HTERT RPE-1 (cell line): ENCODE data around the gene MARCHF11.

Experiments used
- in situ Hi-C: fragments of 300-500 bp; cut with MboI; formaldehyde crosslinking; loops from 4 replicates; pipeline ENCODE4 v1.14.3; 2020; ENCODE audit warnings: low sequenced_read_pairs

Gene MARCHF11

DNA sequence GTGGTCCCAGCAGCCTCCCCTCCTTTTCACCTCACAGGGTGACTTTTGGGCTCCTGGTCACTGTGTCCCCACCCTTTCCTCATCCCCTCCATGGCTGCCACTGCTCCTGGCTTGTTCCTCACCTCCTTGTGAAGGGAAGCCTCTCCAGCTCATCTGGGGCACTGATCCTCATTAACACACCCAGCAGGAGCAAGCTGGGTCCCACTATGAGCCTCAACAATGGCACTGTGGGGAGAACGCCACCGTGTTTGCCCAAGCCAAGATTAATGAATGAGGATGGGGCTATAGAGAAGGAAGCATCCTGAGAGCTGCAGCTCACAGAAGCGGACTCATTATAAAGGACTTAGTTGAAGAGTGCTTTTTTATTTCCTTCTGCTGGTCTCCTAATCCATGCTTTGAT lies 118.4 kb downstream of the MARCHF11 start:
- in situ Hi-C loops, result no loop called here

DNA sequence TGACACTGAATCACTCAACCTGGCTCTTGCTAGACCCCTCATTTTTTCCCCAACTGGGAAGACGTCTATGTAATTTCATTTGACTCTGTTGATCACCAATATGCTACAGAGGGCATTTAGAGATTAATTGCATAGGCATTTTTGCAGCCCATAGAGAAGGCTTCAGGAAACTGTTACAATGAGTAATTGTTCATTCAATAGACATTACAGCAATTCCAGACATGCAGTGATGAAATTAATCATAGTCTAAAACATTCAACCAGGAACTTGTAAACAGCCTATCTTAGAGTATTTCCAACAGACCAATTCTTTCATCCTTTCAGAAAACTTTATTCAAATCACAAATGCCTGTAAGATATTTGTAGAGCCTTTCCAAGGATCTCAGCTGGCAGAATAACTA lies 122.3 kb downstream of the MARCHF11 start:
- in situ Hi-C loops, result no loop called here

DNA sequence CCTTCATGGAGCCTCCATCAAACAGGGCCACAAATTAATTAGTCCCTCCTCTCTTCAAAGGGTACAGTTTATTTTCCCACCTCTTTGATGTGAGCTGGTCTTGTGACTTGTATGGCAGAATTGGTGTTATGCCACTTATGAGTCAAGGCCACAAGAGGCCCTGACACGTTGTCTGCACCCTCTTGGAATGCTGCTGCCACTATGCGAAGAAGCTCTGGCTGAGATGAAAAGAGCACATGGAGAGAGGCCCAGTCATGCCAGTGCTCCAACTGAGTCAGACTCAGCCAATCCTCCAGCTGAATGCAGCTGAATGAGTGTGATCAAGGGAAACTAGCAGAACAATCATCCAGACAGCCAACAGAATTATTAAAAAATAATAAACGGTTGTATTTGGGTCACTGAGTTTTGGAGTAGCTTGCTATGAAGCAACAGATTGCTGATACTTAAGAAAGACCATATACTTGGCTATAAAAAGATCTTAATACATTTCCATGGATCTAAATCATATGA lies 128.3 kb downstream of the MARCHF11 start:
- in situ Hi-C loops, result no loop called here

DNA sequence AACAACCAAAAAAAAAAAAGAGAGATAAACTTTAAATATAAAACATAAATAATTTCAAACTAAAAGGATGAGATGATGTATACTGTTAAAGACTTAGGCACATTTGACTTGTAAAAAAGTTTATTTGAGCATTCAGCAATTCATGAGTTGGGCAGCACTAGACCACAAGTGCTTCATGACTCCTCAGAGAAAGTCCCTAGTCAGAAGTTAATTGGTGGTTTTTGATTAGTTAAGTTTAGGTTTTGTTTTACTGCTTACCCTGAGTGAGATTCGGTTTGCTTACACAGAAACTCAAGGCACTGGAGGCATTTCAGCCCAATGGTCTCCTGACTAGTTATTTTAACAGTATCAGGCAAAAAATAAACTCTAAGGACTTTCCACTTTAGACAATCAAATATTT lies 129.2 kb downstream of the MARCHF11 start:
- in situ Hi-C loops, result no loop called here

DNA sequence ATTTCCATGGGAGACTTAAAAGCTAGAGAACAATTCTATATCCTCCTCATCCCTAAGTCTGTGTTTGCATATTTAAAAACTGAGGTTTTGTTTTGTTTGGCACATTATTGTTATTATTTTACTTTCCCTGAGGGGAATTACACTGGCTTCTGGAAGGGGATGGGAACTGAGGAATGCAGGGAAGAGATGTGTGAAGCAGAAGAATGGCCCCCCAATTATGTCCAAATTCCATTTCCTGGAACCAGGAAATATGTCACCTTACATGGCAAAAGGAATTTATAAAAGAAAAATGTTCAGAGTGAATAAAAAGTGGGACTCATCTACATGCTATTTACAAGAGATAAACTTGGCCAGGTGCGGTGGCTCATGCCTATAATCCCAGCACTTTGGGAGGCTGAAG lies 129.8 kb downstream of the MARCHF11 start:
- in situ Hi-C loops, result no loop called here

DNA sequence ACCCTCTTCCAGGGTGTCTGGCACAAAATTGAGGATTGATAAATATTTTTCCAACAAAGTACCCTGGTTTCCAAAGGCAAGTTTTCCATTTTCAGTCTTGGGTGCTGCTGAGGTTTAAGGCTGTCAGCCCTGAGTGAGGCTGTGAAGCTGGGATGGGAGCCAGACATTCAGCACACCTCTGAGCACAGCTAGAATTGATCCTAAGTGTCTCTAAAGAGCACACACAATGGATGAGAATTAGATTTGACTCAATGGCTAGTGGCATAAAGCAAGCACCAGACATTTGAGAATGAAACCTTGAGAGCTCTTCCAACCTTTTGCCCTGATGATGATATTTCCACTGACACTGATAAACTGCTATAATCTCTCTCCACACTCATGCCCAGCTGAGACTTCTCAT lies 131.5 kb downstream of the MARCHF11 start:
- in situ Hi-C loops, result no loop called here

DNA sequence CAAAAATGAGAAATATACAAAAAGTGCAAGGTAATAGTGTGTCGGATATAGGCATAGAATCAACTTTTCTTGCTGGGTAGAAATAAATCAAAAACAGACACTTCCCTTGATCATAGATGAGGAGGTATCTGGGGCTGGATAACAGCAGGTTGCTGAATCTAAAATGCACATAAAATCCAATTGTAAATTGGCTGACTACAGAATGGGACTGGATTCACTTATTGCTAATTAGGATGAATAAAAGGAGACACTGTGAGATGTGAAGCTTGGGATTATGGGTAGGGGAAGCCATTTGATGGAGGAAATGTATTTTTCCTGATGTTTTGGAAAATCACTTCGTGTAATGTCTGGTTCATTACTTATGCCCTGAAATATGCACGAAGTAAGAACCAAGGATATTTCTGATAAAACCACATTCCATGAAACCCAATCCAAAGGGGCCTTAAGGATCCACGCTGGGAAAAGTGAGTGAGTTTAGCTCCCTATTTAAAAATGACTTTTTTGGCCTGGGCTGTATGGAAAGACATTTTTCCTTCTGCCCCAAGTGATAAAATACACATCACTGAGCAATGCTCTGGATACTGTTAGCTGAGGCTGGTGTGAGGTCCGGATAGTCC lies 136.1 kb downstream of the MARCHF11 start:
- in situ Hi-C loops, result no loop called here

DNA sequence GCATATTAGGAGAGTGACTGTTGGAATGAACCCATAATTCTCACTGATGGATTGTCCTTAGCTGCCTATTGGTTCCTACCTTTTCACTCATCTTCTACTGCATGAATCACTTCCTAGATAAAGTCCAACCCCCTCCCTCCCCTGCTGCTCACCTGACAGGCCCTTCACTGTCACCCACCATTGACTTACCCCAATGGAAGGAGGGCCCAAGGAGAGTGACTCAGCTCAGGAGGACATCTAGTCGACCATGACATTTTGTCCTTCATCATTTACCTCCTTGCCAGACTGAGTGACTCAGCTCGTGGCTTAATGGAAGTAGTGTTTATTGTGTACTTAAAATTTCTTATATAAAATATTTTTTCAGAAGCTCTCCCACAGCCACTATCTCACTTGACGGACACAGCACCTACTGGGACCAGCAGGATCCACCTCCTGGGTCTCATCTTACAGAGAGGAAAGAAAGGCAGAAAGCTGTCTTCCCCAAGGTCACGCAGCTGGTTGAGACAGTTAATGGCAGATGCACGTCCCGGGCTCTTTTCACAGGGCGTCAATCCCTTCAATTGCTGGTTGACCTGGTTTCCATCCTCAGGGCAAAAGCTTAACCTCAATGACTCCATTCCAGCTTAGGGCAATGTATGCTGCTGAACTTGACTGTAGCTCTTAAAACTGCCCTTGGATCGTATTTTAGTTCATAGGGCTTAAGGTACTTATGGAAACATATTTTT lies 142.3 kb downstream of the MARCHF11 start:
- in situ Hi-C loops, result no loop called here

DNA sequence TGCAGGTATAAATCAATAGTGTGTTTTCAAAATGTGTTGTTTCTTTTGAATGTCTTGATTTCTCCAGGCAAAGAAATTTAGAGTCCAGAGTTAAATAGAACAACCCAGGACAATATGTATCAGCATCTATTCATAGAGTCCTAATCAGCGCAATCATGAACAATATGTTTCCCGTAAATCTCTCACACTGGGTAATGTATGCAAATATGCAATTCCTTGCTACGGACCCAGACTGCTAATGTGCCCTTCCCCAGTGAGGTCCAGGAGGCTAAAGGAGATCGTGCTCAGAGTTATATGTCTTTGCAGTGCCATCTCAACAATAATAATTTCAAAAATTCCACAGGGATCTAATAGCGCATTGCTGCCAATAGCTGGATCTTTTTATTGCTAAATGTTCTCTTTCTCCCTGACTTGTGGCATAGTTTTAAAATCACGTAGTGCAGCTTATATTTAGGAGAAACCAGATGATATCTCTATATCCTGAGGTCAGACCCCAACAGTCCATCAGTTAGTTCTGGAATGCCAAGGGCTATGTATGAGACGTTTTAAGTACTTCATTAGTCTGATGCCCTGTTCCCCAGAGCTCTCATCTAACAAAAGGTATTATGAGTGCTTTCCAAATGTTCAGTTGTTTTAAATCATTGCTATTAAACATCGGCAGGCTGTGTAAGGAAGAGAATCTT lies 145.1 kb downstream of the MARCHF11 start:
- in situ Hi-C loops, result no loop called here

DNA sequence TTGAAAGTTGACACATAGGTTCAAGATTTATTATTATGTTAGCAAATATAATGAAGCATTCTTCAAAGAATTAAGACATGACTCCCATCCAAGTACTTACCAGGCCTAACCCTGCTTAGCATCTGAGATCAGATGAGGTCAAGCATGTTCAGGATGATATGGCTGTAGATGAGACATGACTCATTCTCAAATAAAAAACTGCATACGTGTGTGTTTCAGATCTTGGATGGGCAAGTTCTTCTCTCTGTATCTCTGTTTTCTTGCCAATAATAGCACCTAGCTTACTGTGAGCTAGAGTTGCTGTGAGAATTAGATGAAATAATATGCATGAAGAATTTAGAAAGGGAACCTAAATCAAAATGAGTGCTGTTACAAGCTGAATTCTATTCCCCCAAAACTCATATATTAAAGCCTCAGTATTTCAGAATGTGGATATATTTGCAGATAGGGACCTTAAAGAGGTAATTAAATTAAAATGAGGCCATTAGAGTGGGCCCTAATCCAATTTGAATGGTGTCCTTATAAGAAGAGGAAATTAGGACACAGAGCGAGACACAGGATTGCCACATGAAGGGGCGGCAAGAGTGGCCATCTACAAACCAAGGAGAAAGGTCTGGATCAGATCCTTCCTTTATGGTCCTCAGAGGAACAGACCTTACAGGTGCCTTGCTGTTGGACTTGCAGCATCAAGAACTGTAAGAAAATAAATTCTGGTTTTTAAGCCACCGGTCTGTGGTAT lies 146.2 kb downstream of the MARCHF11 start:
- in situ Hi-C loops, result no loop called here

DNA sequence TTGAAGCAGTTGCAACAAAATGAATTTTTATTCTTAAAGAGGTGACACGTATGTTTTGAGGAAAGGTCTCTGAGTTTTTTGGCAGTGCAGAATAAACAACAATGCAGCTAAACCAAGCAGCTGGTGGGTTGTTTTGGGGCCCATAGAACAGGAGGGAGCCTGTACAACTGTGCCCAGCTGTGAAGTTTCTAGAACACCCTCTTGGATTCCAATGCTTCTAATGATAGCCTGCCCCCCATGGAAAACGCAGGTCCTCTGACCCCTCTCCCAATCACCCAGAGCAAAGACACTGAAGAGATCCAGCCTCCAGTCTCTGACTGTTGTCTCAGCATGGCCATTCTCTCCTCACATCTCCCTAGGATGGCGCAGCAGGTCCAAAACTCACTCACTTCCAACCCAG lies 150.9 kb downstream of the MARCHF11 start:
- in situ Hi-C loops, result no loop called here

DNA sequence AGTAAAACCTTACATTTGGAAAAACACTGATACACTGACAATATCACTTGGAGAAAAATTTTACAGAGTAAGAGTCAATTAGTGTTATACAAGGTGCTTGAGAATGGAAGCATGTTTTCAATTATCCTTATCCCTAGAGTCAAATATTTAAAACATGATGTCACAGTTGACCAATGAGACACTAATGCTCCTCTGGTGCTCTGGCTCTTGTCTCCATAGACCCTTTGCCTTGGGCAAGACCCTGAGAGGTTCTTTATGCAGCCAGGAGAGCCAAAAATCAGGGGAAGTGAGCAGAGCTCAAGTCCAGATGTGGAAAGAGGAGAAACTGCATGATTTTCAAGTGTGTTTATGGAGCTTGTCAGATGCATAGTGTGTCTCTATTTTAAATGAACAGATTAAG lies 153.9 kb downstream of the MARCHF11 start:
- in situ Hi-C loops, result no loop called here

DNA sequence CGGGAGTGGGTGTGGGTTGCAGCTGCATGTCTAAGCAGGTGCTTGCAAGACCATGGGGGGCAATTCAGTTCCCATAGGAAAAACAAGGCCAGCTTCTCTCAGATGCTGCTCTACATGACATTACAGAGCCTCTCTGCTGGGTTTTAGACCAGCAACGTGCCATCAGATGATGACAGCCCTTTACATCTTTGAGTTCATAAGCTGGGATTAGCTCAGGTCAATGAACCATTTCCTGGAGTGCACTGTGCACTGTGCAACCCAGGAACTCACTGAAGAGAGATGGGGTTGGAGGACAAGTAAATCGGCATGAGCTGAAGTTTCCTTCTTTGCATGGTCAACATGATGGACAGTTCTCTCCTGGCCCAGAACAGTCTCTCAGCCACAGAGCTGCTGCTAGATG lies 160.6 kb downstream of the MARCHF11 start:
- in situ Hi-C loops, result no loop called here

DNA sequence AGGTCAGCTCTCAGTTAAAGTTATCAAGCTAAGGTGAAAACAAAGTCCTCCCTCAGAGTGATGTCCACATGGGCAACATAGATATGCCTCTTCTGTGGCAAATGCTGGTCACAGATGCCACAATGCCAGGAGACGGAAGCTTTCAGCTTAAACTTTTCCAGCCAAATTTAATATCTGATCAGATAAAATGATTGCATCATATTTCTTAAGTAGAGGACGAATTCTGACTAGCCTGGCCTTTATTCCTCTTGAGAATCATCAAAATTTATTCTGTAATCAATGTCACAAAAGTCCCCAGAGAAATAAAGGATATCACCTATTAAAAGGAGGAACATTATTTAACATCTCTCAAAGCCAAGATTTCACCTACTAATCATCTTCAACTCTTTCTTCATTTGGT lies 161.9 kb downstream of the MARCHF11 start:
- in situ Hi-C loops, result no loop called here
